Kidney tubule cell (primary cell): ENCODE measurements around the gene JPH3.

Source experiments
- DNase-seq: peaks from one replicate; pipeline ENCODE4 v3.0.0-alpha.2; 2018; ENCODE audit warnings: low spot score

Gene JPH3

DNA sequence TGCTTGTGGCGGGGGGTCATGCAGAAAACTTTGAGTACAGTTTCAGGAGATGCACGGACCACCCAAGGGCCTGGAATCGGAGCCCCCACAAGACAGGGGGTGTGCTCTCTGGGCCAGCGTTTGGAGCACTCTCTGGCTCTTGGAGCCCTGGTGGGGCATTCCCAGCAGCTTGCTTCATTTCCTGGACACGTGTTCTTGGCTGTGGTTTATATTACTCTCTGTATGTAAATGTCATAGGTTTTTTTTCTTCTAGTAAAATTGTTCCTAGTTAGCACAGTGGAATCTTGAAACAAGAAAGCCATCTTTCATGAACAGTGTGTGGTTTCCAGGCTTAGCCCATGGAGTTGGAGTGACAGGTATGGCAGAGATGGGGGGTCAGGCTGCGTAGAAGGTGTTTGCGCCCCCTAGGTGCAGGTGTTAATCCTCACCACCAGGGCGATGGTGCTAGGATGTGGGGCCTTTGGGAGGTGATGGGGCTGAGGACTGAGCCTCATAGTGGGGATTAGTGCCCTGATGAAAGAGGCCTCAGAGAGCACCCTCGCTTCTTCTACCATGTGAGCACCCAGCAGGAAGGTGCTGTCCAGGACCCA lies 79.8 kb downstream of the JPH3 start:
- DNase-seq = peak; percentile 30

- no peak for DNase-seq
Observed at GRCh38 chr16:87682852-87683399, 80.6 kb downstream of the JPH3 start.

GRCh38 chr16:87684106-87684677 lies 81.9 kb downstream of the JPH3 start:
- no peak for DNase-seq

- DNase-seq = no peak
Observed at GRCh38 chr16:87684711-87685404, 82.5 kb downstream of the JPH3 start.

DNA sequence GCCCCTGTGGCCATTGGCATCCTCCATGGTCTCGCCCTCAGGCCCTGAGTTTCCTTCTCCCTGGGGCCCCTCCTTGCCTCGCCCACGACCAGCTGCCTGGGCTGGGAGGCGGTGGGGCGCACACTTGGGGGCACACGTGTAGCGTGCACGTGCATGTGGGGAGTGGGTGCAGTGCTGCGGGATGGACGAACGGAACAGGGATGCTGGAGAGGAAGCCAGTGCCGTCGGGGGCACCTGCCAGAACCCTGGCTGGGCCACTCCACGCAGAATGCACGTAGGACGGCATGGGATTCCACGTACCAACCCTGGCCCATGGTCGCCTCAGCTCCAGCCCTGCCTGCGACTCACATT lies 83.1 kb downstream of the JPH3 start:
- DNase-seq = no peak

DNA sequence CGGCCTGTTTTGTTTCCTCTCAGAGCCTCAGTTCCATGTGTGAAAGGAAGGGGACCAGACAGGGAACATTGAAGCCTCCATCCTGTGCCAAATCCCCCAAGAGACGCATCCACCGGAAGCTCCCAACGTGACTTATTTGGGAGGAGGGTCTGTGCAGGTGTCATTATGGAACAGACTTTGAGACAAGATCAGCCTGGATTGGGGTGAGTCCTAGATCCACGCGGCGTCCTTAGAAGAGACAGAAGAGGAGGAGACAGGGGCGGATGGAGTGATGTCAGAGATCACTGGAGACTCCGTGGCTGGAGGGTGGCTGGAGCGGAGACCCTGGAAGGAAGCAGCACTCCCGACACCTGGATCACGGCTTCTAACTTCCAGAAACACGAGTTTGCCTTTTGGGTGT lies 83.5 kb downstream of the JPH3 start:
- no peak for DNase-seq

GRCh38 chr16:87686697-87687096 lies 84.4 kb downstream of the JPH3 start:
- DNase-seq = no peak

DNA sequence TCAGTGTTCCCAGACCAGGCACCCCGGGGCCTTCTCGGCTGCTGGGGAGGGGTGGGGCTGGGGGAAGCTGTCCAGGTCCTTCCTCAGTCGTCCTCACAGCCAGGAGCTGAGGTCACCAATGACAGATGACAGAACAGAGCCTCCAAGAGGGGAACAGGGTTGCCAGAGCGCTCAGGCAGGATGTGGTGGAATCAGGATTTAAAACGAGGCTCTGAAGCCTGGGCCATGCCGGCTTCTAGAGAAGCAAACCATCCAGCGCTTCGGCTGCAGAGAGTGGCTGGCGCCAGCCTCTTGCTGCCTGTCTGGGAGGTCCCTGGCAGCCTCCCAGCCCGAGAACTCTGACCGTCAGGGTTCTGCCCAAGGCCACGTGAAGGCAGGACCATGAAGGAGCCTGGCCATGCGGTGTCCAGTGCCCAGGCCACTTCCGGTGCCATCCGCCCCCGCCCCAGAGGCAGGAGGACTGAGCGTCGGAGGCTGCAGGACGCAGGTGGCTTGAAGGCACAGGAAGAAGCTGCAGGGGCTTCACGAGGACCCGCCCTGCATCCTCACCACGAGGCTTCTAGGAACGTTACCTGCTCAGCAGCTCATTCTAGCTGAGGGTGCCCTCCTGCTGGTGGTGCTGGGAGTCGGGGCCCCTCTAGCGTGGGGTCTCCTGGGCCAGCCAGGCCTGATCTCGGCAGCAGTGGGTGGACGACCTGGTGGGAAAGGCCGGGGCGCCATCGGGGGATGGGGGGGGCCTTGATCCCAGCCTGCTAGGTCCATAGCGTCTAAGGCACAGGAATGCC lies 85.0 kb downstream of the JPH3 start:
- DNase-seq = peak; percentile 67

GRCh38 chr16:87687998-87688529 lies 85.8 kb downstream of the JPH3 start:
- DNase-seq = no peak

- no peak for DNase-seq
Observed at GRCh38 chr16:87688876-87689815, 86.8 kb downstream of the JPH3 start.

DNA sequence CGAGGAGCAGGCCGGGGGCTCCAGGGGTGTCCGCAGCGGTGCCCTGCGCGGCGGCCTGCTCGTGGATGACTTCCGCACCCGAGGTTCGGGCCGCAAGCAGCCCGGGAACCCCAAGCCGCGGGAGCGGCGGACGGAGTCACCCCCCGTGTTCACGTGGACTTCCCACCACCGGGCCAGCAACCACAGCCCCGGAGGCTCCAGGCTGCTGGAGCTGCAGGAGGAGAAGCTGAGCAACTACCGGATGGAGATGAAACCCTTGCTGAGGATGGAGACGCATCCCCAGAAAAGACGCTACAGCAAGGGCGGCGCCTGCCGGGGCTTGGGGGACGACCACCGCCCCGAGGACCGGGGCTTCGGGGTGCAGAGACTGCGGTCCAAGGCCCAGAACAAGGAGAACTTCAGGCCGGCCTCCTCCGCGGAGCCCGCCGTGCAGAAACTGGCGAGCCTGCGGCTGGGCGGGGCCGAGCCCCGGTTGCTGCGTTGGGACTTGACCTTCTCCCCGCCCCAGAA lies 87.7 kb downstream of the JPH3 start:
- DNase-seq = no peak

DNA sequence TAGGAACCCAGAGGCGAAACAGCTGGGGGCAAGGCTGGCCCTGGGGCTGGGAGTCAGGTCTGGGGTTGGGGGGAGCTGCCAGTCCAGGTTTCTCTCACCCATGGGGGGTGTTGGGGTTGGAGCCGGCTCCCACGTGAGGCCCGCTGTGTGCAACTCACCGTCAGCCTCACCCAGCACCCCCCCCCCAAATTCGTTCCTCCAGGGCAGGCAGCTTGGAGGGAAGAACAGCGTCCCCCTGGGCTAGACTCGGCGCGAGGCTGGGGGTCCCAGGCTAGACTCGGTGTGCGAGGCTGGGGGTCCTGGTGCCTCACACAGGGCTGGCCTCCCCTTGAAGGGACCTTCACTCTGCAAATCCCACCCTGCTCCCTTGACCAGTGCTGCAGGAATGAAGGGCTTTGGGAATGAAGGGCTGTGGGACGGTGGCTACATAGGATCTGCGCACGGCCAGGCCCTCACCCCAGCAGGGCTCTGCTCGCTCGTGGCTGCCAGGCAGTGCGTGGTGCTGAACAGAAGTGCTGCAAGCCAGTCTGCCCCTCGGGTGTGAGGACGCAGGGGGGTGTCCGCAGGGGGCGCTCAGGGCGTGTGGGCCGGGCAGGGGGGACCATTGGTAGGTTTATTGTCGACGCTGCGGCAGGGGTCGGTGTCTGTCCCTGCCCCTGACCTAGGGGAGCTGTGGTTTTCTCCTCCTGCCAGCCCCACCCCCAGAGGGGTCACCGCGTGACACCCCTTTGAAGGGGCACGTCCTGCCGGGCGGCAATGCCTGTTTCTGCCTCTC lies 88.8 kb downstream of the JPH3 start:
- DNase-seq = no peak

GRCh38 chr16:87691686-87692079 lies 89.4 kb downstream of the JPH3 start:
- no peak for DNase-seq

GRCh38 chr16:87692176-87692575 lies 89.9 kb downstream of the JPH3 start:
- no peak for DNase-seq

DNA sequence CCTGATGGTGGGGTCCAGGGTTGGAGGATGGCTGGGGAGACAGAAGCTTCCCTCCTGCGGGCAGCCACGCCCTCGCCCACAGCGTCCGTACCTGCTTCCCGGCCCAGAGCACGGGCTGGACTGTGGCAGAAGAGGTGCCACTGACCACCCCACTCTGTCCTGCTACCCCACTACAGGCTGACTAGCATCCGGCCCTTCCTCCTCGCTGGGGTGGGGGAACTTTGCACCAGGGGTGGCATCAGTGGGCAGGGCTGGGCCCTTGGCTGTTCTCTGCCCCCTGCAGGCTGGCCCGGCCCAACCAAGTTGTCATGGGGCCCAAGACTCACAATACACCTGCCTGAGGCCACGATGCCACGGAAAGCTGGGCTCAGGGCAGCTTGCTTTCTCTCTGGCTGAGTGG lies 90.4 kb downstream of the JPH3 start:
- DNase-seq = no peak

DNA sequence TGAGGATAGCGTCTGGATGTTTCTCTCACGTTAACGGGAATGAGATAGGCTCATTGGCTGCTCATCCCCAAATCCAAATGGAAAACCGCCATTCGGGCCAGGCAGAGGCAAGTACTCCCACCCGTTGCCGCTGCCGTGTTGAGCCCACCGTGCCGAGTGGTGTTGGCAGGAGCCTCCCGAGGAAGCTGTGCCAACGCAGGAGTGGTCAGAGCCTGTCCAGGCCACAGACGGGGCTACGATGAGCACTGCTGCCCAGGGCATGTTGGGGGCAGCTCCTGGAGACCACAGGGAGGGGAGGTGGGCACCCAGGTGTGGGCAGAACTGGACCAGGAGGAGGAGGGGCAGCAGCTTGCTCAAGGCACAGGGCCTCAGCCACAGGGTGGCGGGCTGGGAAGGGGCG lies 91.5 kb downstream of the JPH3 start:
- DNase-seq = no peak

GRCh38 chr16:87694441-87695125 lies 92.3 kb downstream of the JPH3 start:
- no peak for DNase-seq

GRCh38 chr16:87695534-87695933 lies 93.2 kb downstream of the JPH3 start:
- no peak for DNase-seq

GRCh38 chr16:87696726-87697125 lies 94.4 kb downstream of the JPH3 start:
- no peak for DNase-seq

DNA sequence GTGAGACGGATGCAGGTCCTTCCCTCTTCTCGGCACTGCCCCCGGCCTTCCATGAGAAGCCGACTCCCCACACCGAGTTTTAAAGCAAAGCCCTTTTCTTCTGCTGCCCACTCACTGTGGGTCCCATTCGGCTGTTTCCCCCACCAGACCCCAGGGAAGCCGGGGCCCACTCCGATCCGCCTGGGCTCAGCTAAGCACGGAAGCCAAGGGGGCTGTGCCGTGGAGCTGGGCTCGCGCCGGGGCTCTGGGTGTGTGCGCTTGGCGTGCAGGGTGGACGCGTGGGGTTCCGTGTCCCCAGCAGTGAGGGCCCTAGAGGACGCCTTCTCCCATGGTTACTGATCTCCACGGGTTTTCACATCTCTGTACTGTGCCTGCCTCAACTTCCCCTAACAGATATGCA lies 94.9 kb downstream of the JPH3 start:
- no peak for DNase-seq
